Calu3 (cell line): ENCODE results near the gene PRDM7. TPM values are rescaled to one million over a fixed set of nuclear protein-coding genes. Genes with fewer than 3 reads are reported as not detected.

Source experiments
- BruUV-seq: library from RNA; stranded (reverse); fragments of 400-500 nt; replicated peaks from 2 replicates; lab custom pipeline; 2021; lab: Mats Ljungman, UMichigan
- CTCF ChIA-PET: fragments of 300-600 bp; sonication (Branson Sonifier 250); formaldehyde crosslinking; loops from one replicate; lab custom pipeline; 2022; ENCODE audit warnings: antibody characterized with exemption; lab: Charles Lee
- DNase-seq: peaks from one replicate; pipeline ENCODE4 v3.0.0; 2022
- H3K27ac Mint-ChIP-seq: one replicate; pipeline ENCODE4 v1.8.0; 2022; ENCODE audit warnings: mixed read lengths; ENCODE audit not compliant: unreplicated experiment
- H3K27me3 Mint-ChIP-seq: one replicate; pipeline ENCODE4 v1.8.0; 2022; ENCODE audit warnings: mixed read lengths; ENCODE audit not compliant: unreplicated experiment
- H3K36me3 Mint-ChIP-seq: one replicate; pipeline ENCODE4 v1.8.0; 2022; ENCODE audit warnings: mild to moderate bottlenecking, moderate library complexity, mixed read lengths; ENCODE audit not compliant: insufficient read depth, unreplicated experiment
- H3K4me1 Mint-ChIP-seq: one replicate; pipeline ENCODE4 v1.8.0; 2022; ENCODE audit warnings: mild to moderate bottlenecking, low read depth, mixed read lengths; ENCODE audit not compliant: unreplicated experiment
- H3K4me3 Mint-ChIP-seq: one replicate; pipeline ENCODE4 v1.8.0; 2022; ENCODE audit warnings: mild to moderate bottlenecking, low read depth, moderate library complexity, mixed read lengths; ENCODE audit not compliant: unreplicated experiment
- H3K9me3 Mint-ChIP-seq: one replicate; pipeline ENCODE4 v1.8.0; 2022; ENCODE audit warnings: low read depth, mixed read lengths; ENCODE audit not compliant: unreplicated experiment
- CTCF ChIP-seq: fragments of 200-600 bp; IDR thresholded peaks from one replicate; pipeline ENCODE4 v1.8.0; 2022; ENCODE audit warnings: antibody characterized with exemption; ENCODE audit not compliant: unreplicated experiment
- intact Hi-C: fragments of 100-400 bp; cut with micrococcal nuclease; formaldehyde crosslinking; loops from one replicate; pipeline ENCODE4 v1.10.0; 2022; ENCODE audit not compliant: unreplicated experiment
- total RNA-seq: library from RNA; stranded (reverse); gene quantifications from 2 replicates; pipeline ENCODE4 v1.2.3, GENCODE V29; 2022

The PRDM7 gene
- total RNA-seq, 1 experiment from 2014 or later: not detected

- BruUV-seq: no TSS peak
- no peaks in the 10 kb centered on the region for H3K27me3 Mint-ChIP-seq
- CTCF ChIA-PET: interaction anchor here (1.2 kb wide), 1 partner anchor 46 kb away, joined by 3 read pairs; no protein-coding TSS in a partner anchor
- no peak for TF ChIP-seq CTCF
- H3K36me3 Mint-ChIP-seq: peaks cover 55% of the 10 kb centered on the region
- DNase-seq: no peak
- intact Hi-C loops: no loop called here
- no peak overlapping the region for H3K4me3 Mint-ChIP-seq
- no peak overlapping the region for H3K27ac Mint-ChIP-seq
- H3K9me3 Mint-ChIP-seq: no peaks in the 10 kb centered on the region
- no peaks in the 10 kb centered on the region for H3K4me1 Mint-ChIP-seq
Observed at GRCh38 chr16:90035902-90036301, 41.2 kb downstream of the PRDM7 start.

- no TSS peak for BruUV-seq
- no peaks in the 10 kb centered on the region for H3K4me1 Mint-ChIP-seq
- no peak overlapping the region for H3K4me3 Mint-ChIP-seq
- DNase-seq: no peak
- no peaks in the 10 kb centered on the region for H3K9me3 Mint-ChIP-seq
- intact Hi-C loops: no loop called here
- TF ChIP-seq CTCF: no peak
- H3K27me3 Mint-ChIP-seq: no peaks in the 10 kb centered on the region
- H3K27ac Mint-ChIP-seq: no peak overlapping the region
- CTCF ChIA-PET: interaction anchor here (0.6 to 1.5 kb wide), 3 partner anchors 8 to 302 kb away, joined by 3 to 5 read pairs (median 3); no protein-coding TSS in a partner anchor
- peaks cover 43% of the 10 kb centered on the region for H3K36me3 Mint-ChIP-seq
Observed at GRCh38 chr16:90034504-90034903, 42.6 kb downstream of the PRDM7 start.

- TF ChIP-seq CTCF: no peak
- no TSS peak for BruUV-seq
- no peaks in the 10 kb centered on the region for H3K4me1 Mint-ChIP-seq
- no peaks in the 10 kb centered on the region for H3K9me3 Mint-ChIP-seq
- no peak overlapping the region for H3K27ac Mint-ChIP-seq
- H3K4me3 Mint-ChIP-seq: no peak overlapping the region
- no peak for DNase-seq
- H3K36me3 Mint-ChIP-seq: peaks cover 49% of the 10 kb centered on the region
- intact Hi-C loops: no loop called here
- CTCF ChIA-PET: interaction anchor here (0.6 kb wide), 1 partner anchor 11 kb away, joined by 3 read pairs; no protein-coding TSS in a partner anchor
- no peaks in the 10 kb centered on the region for H3K27me3 Mint-ChIP-seq
Observed at GRCh38 chr16:90033387-90033786, 43.7 kb downstream of the PRDM7 start.

- H3K27ac Mint-ChIP-seq: no peak overlapping the region
- TF ChIP-seq CTCF: no peak
- CTCF ChIA-PET: no interaction called here
- no peaks in the 10 kb centered on the region for H3K4me1 Mint-ChIP-seq
- no peak for DNase-seq
- no peaks in the 10 kb centered on the region for H3K9me3 Mint-ChIP-seq
- intact Hi-C loops: no loop called here
- BruUV-seq: no TSS peak
- peaks cover 50% of the 10 kb centered on the region for H3K36me3 Mint-ChIP-seq
- H3K27me3 Mint-ChIP-seq: no peaks in the 10 kb centered on the region
- H3K4me3 Mint-ChIP-seq: no peak overlapping the region
Observed at GRCh38 chr16:90032674-90033331, 44.3 kb downstream of the PRDM7 start.
